Keratinocyte (primary cell): Measurements from ENCODE around the gene CACNG4. TPM values are rescaled to one million over a fixed set of nuclear protein-coding genes. Genes with fewer than 3 reads are reported as not detected.
A peak's percentile ranks its signal among the peaks of the same experiment; 100 is the strongest.

Experiments used
- DNase-seq: peaks from one replicate; pipeline ENCODE4 v3.0.0-alpha.2; 2011; ENCODE audit warnings: low read depth, missing footprints, low spot score
- FAIRE-seq: peaks from 2 replicates; lab custom pipeline; 2011; peaks lifted over from hg19 to GRCh38; lab: Jason Lieb, UNC
- H2AFZ ChIP-seq: 2 replicates; pipeline ENCODE4 v1.6.0; 2012; ENCODE audit warnings: low read length, control low read depth, inconsistent platforms; ENCODE audit not compliant: control insufficient read depth
- H3K27ac ChIP-seq: 2 replicates; pipeline ENCODE4 v1.5.1; 2011; ENCODE audit warnings: low read length; ENCODE audit not compliant: control insufficient read depth, insufficient read depth
- H3K27me3 ChIP-seq: 3 replicates; pipeline ENCODE4 v1.6.0; 2011; ENCODE audit warnings: low read length; ENCODE audit not compliant: control insufficient read depth, insufficient read depth; ENCODE audit errors: extremely low read depth
- H3K36me3 ChIP-seq, 2 experiments: 2 replicates in 1 of 2; 3 replicates in 1 of 2; pipeline ENCODE4 v1.5.1; 2011; ENCODE audit warnings: low read length in 2 of 2, mild to moderate bottlenecking in 1 of 2; ENCODE audit not compliant: control insufficient read depth in 2 of 2, insufficient read depth in 2 of 2; ENCODE audit errors: extremely low read depth in 1 of 2
- H3K4me1 ChIP-seq: 3 replicates; pipeline ENCODE4 v1.5.1; 2011; ENCODE audit warnings: low read length; ENCODE audit not compliant: control insufficient read depth, insufficient read depth; ENCODE audit errors: extremely low read depth
- H3K4me2 ChIP-seq: 3 replicates; pipeline ENCODE4 v1.6.0; 2011; ENCODE audit warnings: low read depth, low read length; ENCODE audit not compliant: control insufficient read depth, insufficient read depth; ENCODE audit errors: extremely low read depth
- H3K4me3 ChIP-seq, 3 experiments: fragments of 200-600 bp in 1 of 3; sonication (generic) in 1 of 3; 2 replicates in 2 of 3; 3 replicates in 1 of 3; pipeline ENCODE4 v1.5.1; 2011 to 2016; ENCODE audit warnings: low read length in 3 of 3, mild to moderate bottlenecking in 3 of 3, control low read depth in 2 of 3, inconsistent platforms in 1 of 3, low read depth in 1 of 3, mixed read lengths in 1 of 3, mixed run types in 1 of 3, moderate library complexity in 1 of 3; ENCODE audit not compliant: control insufficient read depth in 2 of 3, insufficient read depth in 2 of 3; ENCODE audit errors: extremely low read depth in 1 of 3
- H3K79me2 ChIP-seq: 2 replicates; pipeline ENCODE4 v1.6.0; 2012; ENCODE audit warnings: low read length; ENCODE audit not compliant: control insufficient read depth, insufficient read depth
- H3K9ac ChIP-seq: 3 replicates; pipeline ENCODE4 v1.6.0; 2011; ENCODE audit warnings: low read length; ENCODE audit not compliant: control insufficient read depth, insufficient read depth; ENCODE audit errors: extremely low read depth
- H3K9me1 ChIP-seq: 3 replicates; pipeline ENCODE4 v1.6.0; 2011; ENCODE audit warnings: low read length; ENCODE audit not compliant: control insufficient read depth, insufficient read depth; ENCODE audit errors: extremely low read depth
- H3K9me3 ChIP-seq: 2 replicates; pipeline ENCODE4 v1.5.1; 2012; ENCODE audit warnings: low read depth, low read length; ENCODE audit not compliant: control insufficient read depth
- H4K20me1 ChIP-seq: 3 replicates; pipeline ENCODE4 v1.6.0; 2011; ENCODE audit warnings: low read length; ENCODE audit not compliant: control insufficient read depth, insufficient read depth; ENCODE audit errors: extremely low read depth
- EZH2 ChIP-seq: IDR thresholded peaks from one replicate; pipeline ENCODE4 v1.6.1; 2012; ENCODE audit warnings: inconsistent platforms, mild to moderate bottlenecking, low read length, moderate library complexity
- dilution Hi-C: fragments of 300-500 bp; cut with MboI; formaldehyde crosslinking; loops from one replicate; pipeline ENCODE4 v1.7.0; 2020; ENCODE audit warnings: low sequenced_read_pairs; ENCODE audit not compliant: extremely low pct_ligation_motif_present
- polyA plus RNA-seq, 5 experiments: library from polyadenylated mRNA; depleted of rRNA in 3 of 5; stranded (reverse) in 3 of 5; stranded (forward) in 1 of 5; unstranded in 1 of 5; fragments of >200 nt; gene quantifications; 1 replicate in 1 of 5; 2 replicates in 3 of 5; 3 replicates in 1 of 5; pipeline versions ENCODE4 v1.2.1 to v1.2.3, GENCODE V29; 2011 to 2012; ENCODE audit warnings: missing spikeins in 2 of 5, low read depth in 1 of 5, low replicate concordance in 1 of 5
- TF ChIP-seq, protein P1 (sequence below), 3 experiments: IDR thresholded peaks in 1 of 3; conservative IDR thresholded peaks in 1 of 3; optimal IDR thresholded peaks in 1 of 3; 2 replicates in 2 of 3; 3 replicates in 1 of 3; pipeline versions ENCODE3 to v1.5.1; 2011; ENCODE audit warnings: low read length in 3 of 3, mild to moderate bottlenecking in 3 of 3, moderate library complexity in 2 of 3, control low read depth in 1 of 3, inconsistent platforms in 1 of 3; ENCODE audit not compliant: insufficient read depth in 2 of 3; ENCODE audit errors: extremely low read depth in 1 of 3

Gene CACNG4
- polyA plus RNA-seq, 1 donor (not counting 4 experiments of a cell fraction or from before 2014, with no cell fraction given), result not detected

DNA sequence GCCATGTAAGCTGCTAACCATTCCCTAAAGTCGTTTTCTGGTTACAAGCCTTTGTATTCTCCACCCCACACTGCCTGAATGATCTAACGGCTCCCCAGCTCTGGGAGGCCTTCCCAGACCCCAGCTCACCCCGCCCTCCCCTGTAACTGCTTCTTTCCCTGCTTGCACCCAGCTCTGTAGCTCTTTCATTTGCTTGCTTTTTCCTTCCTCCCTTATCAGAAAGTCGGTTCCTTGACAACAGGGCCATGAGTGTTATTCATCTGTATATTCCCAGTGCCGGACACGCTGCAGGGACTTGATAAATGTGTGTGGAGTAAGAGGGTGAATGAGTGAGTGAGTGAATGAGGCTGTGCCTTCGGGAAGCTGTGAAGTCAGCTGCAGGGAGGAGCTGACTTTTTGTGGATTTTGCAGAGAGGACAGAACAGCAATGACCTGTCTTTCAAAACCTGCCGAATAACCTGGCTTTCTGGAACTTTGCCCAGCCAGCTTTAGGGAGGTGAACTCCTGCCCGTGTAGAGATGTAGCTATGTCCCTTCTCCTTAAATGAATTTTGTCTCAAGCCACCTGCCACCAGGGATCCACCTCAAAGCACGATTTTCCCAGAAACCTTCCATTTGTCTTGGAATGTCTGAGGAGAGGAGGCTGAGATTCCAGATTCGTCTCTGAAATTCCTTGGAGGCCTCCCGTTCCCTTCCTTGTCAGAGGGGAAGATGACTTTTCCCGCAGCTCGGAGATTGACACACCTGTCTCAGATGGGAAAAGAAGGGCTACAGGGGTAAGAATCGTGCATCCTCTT is 20.0 kb upstream of the CACNG4 start:
- Histone ChIP-seq H3K9ac (no peak overlapping the region), H4K20me1 (no peaks in the 10 kb centered on the region), H3K4me2 (no peak overlapping the region), H3K36me3 (no peaks in the 10 kb centered on the region), H3K79me2 (no peaks in the 10 kb centered on the region), H3K4me3 (no peak overlapping the region), H3K4me1 (peaks cover 11% of the 10 kb centered on the region), H3K27ac (no peak overlapping the region), H2AFZ (no peak overlapping the region), H3K9me1 (no peaks in the 10 kb centered on the region), H3K27me3 (peaks cover 2% of the 10 kb centered on the region), H3K9me3 (no peaks in the 10 kb centered on the region)
- dilution Hi-C loops, result no loop called here
- DNase-seq, result no peak
- peak; percentile 9 for FAIRE-seq
- TF ChIP-seq EZH2, result no peak
- TF ChIP-seq, protein P1, sequence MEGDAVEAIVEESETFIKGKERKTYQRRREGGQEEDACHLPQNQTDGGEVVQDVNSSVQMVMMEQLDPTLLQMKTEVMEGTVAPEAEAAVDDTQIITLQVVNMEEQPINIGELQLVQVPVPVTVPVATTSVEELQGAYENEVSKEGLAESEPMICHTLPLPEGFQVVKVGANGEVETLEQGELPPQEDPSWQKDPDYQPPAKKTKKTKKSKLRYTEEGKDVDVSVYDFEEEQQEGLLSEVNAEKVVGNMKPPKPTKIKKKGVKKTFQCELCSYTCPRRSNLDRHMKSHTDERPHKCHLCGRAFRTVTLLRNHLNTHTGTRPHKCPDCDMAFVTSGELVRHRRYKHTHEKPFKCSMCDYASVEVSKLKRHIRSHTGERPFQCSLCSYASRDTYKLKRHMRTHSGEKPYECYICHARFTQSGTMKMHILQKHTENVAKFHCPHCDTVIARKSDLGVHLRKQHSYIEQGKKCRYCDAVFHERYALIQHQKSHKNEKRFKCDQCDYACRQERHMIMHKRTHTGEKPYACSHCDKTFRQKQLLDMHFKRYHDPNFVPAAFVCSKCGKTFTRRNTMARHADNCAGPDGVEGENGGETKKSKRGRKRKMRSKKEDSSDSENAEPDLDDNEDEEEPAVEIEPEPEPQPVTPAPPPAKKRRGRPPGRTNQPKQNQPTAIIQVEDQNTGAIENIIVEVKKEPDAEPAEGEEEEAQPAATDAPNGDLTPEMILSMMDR (optimal IDR thresholded peaks at IDR 0.05 in 1 of 3, IDR thresholded peaks at IDR 0.05 in 1 of 3, conservative IDR thresholded peaks at IDR 0.05 in 1 of 3; ENCODE audit: extremely low read depth in 1 of 3, insufficient read depth in 2 of 3, low read length in 3 of 3), result no peak

DNA sequence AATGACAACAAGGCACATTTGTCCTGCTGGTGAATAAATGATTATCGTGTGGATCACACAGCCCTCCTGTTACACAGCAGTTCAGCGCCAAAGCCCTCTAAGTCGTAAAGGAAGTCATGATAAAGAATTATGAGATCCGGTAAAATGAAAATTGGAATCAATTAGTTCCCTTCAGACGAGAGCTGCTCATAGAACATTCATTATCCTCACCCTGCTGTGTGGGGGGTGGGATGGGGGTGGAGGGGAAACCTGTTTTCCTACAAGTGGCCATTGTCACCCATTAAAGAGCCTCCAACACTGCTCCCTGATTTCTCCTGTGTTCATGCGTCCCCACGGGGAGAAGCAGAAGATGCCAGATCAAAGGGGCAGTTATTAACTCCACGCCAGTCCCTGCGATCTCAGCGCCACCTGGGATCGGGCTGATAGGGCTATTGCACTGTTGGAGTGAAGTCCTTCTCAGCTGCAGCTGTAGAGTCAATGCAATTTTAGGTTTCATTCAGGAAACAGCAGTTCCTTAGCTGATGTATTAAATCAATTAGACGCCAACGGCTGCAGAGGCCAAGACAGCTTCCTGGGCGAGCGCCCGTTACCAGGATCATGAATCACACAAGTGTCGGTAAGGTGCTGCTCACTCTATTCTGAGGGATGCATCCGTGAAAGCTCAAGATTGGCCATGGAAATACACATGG is 19.2 kb upstream of the CACNG4 start:
- FAIRE-seq (peak; percentile 94), DNase-seq (no peak)
- H3K9me3 ChIP-seq, result no peaks in the 10 kb centered on the region
- H3K79me2 ChIP-seq, result no peaks in the 10 kb centered on the region
- no peaks in the 10 kb centered on the region for H3K36me3 ChIP-seq
- no peaks in the 10 kb centered on the region for H4K20me1 ChIP-seq
- peaks cover 2% of the 10 kb centered on the region for H3K27me3 ChIP-seq
- H3K27ac ChIP-seq, result no peak overlapping the region
- peak overlapping the region; percentile 22 for H3K4me2 ChIP-seq
- no peak overlapping the region for H3K4me3 ChIP-seq
- TF ChIP-seq, protein P1 (optimal IDR thresholded peaks at IDR 0.05 in 1 of 3, IDR thresholded peaks at IDR 0.05 in 1 of 3, conservative IDR thresholded peaks at IDR 0.05 in 1 of 3; ENCODE audit: extremely low read depth in 1 of 3, insufficient read depth in 2 of 3, low read length in 3 of 3), result no peak
- TF ChIP-seq EZH2, result no peak
- H2AFZ ChIP-seq, result no peak overlapping the region
- H3K4me1 ChIP-seq, result peaks cover 11% of the 10 kb centered on the region
- no peaks in the 10 kb centered on the region for H3K9me1 ChIP-seq
- dilution Hi-C loops, result no loop called here
- H3K9ac ChIP-seq, result no peak overlapping the region
